ENCODE data around the gene OR2A12.
"Not testable (repeated sequence)": the region's sequence is repeated elsewhere in the genome, so short reads cannot be mapped to it uniquely, and the experiment has no call there.

Gene OR2A12

DNA sequence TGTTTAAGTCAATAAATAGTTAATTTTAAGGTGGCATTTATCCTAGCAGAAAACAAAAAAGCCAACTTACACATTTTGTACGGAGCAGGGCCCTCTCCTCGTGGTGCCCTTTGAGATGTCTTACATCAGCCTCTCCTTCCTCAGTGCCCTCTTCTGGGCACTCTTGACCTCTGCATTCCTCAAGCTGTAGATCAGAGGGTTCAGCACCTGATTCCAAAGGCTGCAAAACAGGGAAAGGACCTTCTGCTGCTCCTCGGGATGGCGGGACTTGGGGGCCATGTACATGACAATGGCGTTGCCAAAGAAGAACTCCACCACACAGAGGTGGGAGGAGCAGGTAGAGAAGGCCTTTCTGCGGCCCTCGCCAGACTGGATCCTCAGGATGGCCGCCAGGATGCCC lies 32.3 kb downstream of the OR2A12 start:
- DNase-seq (ENCODE audit: low read depth, low spot score) = no peak

DNA sequence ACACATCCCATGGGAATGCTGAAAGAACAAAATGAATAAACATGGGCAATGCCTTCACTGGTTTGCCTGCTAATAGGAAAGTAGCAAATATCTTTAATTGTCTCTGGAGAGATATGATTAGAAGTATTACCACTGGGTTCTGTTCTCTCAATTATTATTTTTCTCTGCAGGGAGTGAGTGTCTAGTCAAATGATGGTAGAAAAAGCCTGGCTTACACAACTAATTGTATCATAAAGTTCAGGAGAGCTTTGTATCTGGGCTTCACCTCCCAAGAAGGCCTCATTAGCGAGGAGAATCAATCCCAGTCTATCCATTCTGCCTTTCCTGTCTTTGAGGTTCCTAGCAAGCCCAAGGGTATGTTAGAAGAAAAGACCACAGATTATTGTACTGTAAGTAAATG lies 36.8 kb downstream of the OR2A12 start, which contains the start of gene OR2A14:
TSS of gene OR2A14 (plus strand) at position 301 of the 400 bp plus-strand sequence. CDS start 5,937 bp downstream, outside the sequence.
- DNase-seq (ENCODE audit: low read depth, low spot score) = no peak

DNA sequence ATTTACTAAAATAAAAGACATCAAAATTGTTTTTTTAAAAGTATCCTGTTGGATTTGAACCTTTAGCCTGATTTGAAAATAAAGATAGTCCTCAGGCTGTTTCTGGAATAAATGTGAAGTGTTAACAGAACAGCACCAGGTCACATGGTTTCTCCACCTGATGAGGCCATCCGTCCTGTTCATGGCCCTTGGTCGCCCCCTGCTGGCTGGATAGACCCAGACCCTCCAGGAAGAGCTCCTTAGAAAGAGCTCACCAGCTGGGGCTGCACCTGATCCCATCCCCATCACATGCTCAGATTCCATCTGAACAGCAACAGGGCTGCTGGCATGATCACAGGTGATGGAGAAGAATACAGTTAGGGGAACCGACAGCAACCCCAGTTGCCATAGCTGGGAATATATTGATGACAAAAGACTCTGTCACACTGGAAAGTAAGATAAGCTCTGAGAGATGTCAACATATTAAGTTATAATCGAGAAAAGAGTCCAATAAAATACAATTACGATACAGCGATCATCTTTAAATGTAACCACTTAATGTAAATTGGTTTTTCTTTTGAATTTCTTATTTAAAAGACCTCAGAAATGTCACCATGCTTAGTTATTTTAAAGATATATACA lies 41.7 kb downstream of the OR2A12 start:
- peak; percentile 85 for DNase-seq (ENCODE audit: low read depth, low spot score)

DNA sequence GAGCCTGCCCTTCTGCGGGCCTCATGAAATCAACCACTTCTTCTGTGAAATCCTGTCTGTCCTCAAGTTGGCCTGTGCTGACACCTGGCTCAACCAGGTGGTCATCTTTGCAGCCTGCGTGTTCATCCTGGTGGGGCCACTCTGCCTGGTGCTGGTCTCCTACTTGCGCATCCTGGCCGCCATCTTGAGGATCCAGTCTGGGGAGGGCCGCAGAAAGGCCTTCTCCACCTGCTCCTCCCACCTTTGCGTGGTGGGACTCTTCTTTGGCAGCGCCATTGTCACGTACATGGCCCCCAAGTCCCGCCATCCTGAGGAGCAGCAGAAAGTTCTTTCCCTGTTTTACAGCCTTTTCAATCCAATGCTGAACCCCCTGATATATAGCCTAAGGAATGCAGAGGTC lies 43.5 kb downstream of the OR2A12 start:
- DNase-seq (ENCODE audit: low read depth, low spot score) = not testable (repeated sequence)

DNA sequence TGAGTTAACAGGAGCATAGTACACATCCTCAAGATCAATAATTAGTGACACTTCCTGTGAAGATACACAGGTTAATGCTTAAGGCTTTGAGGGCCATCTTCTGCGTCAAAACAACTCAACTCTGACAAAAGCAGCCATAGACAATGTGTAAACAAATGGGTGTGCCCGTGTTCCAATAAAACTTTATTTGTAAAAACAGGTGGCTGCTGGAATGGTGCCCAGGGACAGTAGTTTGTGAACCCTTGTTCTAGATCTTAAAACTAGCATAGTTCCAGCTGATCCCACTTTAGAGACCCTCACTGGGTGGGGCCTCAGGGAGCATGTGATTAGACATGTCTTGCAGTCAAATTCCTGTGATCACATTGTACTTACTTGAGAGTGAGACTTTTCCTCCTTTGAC lies 44.7 kb downstream of the OR2A12 start:
- DNase-seq (ENCODE audit: low read depth, low spot score) = no peak

DNA sequence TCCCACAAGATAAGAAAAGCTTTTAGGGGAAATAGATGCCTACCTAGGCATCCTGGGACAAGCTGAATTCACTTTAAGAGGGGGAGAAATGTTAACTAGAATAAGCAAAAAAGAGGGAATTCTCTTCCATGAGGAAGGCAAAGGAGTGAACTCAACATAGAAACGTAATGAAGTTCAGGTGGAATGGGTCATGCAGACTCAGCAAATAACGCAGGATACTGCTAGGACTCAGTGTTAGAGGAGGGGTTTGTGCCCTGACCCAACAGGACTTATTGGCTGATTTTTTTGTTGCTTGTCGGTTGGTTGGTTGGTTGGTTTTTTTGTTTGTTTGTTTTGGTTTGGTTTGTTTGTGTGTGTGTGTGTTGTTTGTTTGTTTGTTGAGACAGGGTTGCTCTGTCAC lies 46.2 kb downstream of the OR2A12 start:
- no peak for DNase-seq (ENCODE audit: low read depth, low spot score)

DNA sequence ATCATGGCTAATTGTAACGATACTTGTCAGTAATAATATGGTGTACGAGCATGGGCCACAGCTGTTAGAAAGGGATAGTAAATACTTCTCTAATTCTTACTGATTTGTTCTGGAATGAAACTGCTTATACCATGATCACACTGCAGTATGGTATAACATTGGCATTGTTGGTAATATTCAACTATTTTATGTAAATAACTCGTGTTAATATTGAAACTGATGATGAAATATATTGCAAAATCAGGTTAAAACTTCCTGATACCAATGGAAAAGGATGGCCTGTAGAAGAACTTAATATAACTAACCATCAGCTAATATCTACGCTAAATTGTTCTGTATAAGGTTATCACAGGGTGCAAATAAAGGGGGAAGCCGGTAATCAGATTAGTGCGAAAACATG lies 47.2 kb downstream of the OR2A12 start:
- no peak for DNase-seq (ENCODE audit: low read depth, low spot score)

DNA sequence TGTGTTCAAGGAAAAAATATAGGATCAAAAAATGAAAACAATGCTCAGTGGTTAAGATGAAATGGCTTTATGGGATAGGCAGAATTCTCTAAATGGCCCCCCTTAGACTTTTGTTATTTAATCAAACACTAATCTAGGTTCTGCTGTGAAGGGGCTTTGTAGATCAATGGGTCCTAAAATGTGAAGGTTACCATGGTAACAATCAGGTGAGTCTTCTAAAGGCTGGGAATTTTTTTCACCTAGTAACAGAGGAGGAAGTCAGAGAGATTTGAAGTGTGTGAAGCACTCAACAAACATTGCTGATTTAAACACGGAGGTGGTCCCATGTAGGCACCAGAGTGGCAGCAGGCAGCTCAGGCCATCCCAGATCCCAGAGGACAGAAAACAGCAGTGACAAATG lies 48.0 kb downstream of the OR2A12 start:
- no peak for DNase-seq (ENCODE audit: low read depth, low spot score)

DNA sequence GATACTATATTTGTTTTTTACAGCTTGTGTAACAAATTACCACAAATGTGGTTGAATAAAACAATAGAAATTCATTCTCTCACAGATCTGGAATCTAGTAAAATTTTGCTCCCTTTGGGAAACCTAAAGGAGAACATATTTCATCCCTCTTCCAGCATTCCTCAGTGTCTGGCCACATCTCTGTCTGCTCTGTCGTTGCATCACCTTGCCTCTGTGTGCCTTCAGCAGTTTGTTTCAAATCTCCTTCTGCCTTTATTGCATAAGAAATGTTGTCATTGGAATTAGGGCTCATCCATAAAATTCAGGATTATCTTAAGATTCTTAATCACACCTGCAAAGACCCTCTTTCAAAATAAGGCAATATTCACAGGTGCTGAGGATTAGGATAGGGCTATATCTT lies 51.4 kb downstream of the OR2A12 start:
- DNase-seq (ENCODE audit: low read depth, low spot score) = no peak

DNA sequence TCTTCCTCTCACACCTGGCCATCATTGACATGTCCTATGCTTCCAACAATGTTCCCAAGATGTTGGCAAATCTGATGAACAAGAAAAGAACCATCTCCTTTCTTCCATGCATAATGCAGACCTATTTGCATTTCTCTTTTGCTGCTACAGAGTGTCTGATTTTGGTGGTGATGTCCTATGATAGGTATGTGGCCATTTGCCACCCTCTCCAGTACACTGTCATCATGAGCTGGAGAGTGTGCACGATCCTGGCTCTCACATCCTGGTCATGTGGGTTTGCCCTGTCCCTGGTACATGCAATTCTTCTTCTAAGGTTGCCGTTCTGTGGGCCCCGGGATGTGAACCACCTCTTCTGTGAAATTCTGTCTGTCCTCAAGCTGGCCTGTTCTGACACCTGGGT lies 56.1 kb downstream of the OR2A12 start:
- DNase-seq (ENCODE audit: low read depth, low spot score) = no peak

DNA sequence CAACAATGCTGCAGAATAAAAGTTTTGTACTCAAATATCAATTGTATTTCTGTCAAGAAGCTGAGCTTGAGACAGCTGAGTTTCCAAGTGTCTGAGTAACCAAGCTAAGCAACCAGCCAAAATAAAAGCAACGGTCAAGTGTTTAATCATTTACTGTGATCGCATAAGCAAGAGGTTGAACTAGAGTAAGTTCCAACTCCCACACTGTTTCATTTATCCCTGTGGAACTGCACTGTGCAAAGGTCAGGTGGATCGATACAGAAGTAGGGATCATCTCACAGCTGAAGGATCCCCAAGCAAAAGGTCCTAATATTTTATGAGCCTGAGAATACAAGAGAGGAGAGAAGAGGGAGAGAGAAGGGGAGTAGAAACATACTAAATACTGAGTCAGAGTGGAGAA lies 58.3 kb downstream of the OR2A12 start:
- DNase-seq (ENCODE audit: low read depth, low spot score) = no peak

DNA sequence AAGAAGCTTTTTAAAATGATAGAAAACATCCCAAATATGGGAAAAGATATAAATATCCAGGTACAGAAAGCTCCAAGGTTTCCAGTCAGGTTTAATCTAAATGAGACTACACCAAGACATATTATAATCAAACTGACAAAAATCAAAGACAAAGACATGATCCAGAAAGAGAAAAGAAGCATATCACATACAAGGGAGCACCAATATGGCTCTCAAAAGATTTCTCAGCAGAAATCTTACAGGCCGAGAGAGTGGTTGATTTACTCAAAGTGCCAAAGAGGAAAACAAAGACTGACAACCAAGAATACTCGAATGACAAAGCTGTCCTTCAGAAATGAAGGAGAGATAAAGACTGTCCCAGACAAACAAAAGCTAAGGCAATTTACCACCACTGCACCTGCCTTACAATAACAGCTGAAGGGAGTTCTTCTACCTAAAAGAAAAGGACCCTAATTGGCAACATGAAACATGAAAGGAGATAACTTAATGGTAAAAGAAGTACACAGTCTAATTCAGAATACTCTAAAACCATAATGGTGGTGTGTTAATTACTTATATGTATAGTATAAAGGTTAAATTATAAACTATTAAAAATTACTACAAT lies 62.2 kb downstream of the OR2A12 start:
- no peak for DNase-seq (ENCODE audit: low read depth, low spot score)

Measured in astrocyte of the hippocampus (primary cell).